HT1080 (cell line): Measurements from ENCODE around the gene PPOX. TPM values are rescaled to one million over a fixed set of nuclear protein-coding genes. Genes with fewer than 3 reads are reported as not detected.

Source experiments
- DNase-seq: peaks from one replicate; pipeline ENCODE4 v3.0.0-alpha.2; 2015; ENCODE audit warnings: low read depth
- total RNA-seq: library from RNA; depleted of rRNA; stranded (reverse); fragments of >200 nt; shearing (Covaris generic); gene quantifications from 2 replicates; pipeline ENCODE4 v1.2.3, GENCODE V29; 2014

PPOX gene
- total RNA-seq, 1 experiment from 2014 or later, result 9.0 TPM

DNA sequence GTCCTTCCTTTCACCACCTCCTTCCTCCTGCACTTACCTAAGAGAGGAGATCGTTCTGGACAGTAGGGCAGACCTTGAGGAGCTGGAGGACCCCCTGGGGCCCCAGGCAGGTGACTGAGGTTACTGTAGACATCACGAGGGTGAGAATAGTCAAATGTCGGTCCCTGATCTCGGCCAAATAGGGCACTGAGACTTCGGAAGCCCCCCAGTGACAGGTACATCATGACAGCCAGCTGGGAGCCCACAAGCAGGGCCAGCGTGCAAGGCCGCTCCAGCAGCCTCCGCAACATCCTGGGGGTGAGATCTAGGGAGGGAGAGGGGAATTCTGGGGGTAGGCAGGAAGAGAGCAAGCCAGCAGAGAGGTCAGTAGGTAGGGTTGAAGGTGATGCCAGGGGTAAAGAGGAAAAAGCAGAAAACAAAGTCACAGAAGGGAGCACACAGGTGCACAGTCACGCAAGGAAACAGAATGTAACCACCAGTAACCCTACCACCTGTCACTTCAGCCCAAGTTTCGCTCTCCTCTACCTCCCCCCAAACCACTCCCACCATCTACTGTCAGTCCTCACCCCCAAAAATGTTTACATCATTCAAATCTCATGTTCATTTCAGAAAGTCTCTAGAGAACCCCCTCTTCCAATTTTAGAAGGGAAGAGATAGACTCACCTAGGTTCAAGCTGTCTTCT is 9.7 kb downstream of the PPOX start:
- DNase-seq, result no peak

DNA sequence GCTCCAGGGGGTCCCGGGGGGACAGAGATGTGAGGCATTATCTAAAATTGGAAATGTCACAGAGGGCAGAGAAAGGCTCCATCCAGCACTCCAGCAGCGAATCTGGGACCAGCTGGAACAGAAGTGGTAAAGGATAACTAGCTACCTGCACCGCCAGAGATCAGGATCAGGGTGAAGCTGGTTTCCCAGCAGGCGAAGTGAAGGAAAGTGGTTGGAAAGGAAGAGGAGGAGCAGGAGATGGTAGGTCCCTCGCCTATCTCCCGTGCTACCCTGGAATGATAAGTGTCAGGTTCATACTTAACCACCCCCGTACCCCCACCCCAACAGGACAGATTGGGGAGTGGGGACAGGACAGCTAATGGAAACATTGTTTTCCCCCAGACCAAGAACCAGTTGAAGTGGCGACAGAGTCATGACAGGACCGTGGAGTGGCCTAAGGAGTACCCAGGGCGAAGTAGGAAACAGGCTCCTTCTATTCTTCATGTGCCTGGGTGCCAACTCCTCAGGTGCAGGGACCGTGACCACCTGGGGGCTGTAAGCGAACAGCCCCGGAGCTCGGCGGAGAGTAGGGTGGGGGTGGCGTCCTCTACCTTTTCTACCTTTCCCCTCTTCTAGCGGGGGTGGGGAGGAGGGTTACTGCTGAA is 10.4 kb downstream of the PPOX start:
- DNase-seq, result no peak

DNA sequence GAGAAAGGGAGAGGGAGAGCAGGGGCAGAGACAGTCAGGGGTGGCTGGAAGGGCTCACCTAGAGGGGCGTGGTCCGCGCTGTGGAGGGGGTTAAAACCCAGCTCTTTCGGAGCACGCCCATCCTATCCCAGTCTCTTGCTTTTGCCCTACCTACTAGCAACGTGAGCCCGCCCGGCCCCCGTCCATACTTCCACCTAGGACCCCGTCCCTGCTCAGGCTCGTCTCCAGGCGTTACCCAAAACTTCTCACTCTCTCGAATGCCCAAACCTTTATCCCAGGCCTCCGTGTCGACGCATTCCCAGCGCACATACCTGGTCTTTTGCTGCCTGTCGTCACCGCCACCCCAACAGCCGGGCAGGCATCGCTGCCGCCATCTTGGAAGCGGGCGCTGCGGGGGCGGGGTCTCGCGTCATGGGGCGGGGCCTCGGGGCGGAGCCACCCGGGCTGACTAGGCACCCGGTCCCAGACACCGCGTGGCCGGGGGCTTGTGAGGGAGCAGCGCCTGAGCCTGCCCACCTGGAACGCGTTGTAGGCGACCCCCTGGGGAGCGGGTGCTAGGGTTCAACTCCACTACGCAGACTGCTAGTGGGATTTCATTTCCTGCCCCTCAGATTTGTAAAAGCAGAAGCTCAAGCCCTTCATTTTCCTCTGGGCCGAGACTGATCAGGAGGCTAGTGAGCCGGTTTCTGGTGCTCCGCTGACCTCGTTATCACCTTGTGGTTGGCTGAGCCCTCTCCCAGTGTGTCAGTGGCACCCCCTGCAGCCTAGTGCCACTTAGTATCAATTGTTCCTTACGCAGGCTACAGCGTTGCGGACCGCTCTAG is 11.1 kb downstream of the PPOX start, which contains the start of gene B4GALT3:
Gene B4GALT3 (minus strand): TSS at position 396 of the 824 bp plus-strand sequence. CDS start 1,447 bp downstream, outside the sequence.
- DNase-seq, result peak; percentile 65

GRCh38 chr1:161177936-161178244 is 11.7 kb downstream of the PPOX start:
- DNase-seq, result no peak

- DNase-seq, result no peak
These were observed 13.5 kb downstream of the PPOX start for GRCh38 chr1:161179698-161180097.

GRCh38 chr1:161180639-161181038 is 14.4 kb downstream of the PPOX start:
- DNase-seq, result no peak

- peak; percentile 87 for DNase-seq
These were observed 16.0 kb downstream of the PPOX start for GRCh38 chr1:161182214-161182613.

GRCh38 chr1:161185282-161185682 is 19.1 kb downstream of the PPOX start:
- peak; percentile 58 for DNase-seq

- no peak for DNase-seq
These were observed 19.6 kb downstream of the PPOX start for GRCh38 chr1:161185732-161186311.

DNA sequence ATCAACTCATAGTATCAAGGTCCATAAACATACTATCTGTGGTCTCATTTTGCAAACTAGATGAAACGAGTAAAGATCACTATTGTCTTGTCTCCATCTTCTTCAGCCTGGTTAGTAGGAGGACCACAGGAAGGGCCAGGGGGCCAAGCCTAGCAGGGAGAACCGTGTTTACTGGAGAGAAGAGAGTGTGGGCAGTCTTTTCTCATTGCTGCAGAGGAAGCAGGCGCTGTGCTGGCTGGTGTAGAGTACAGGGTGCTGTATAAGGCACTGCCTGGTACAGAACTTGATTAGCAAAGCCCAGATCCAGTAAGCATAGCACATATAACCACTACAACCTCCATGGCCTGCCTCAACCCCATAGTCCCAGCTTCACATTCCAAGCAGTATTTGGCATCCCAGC is 21.1 kb downstream of the PPOX start:
- DNase-seq, result no peak

- no peak for DNase-seq
These were observed 22.2 kb downstream of the PPOX start for GRCh38 chr1:161188381-161188780.

DNA sequence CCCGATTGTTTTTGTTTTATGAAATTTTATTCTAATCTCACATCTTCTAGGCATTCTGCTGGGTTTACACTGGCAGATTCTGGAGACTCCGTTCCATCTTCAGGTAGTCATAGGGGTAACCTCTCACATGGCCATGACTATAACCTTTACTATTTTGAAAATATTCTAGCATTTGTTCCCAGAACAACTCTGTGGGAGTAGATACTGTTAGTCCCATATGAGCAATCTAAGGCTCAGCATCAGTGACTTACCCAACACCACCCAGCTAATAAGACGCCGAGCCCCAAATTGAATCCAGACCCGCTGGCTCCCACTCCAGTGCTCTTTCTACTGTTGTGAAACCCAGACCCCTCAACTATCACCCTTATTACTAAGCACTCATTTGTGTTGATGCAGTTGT is 22.8 kb downstream of the PPOX start:
- DNase-seq, result no peak

GRCh38 chr1:161190962-161191521 is 24.8 kb downstream of the PPOX start:
- no peak for DNase-seq

- no peak for DNase-seq
These were observed 25.7 kb downstream of the PPOX start for GRCh38 chr1:161191971-161192370.

DNA sequence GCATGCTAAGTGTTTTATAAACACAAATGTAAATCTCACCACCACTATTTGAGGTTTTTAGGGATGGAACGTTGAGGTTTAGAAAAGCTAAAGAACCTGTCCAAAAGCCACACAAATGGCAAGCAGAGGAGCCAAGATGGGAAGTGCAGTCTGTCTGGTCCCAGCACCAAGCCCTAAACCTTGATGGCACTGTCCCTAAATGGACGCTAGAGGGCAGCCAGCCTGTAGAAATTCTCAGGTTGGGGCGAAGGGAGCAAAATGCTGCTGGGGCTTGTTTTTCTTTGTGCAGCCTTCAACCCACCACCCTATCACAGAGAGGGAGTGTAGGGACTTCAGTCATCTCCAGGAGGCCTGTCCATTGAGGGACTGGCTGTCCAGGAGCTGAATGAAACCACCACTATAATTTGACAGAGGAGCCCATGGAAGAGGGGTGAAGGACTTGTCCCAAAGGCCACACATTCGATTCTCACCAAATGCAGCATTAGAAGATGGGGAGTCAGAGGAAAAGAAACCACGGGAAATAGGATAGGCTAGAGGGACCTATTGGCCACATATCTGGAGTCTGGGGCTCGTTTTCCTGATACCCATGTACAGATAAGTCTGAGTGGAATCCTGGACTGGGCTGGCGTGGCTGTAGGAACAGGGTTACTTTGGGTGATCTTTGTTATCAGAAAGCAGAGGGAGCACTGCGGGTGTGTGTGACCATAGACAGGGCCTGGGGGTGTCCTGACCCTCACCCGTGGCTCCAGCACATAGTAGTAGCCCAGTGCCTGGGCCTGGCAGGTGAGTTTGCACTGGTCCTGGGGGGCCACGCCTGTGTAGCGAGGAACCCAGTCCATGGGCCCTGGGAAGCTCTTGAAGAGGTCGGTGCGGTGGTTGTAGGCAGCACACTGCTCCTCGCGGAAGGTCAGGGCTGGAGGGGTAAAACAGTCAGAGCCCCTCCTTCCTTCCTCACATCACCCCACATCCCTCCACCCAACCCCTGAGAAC is 26.5 kb downstream of the PPOX start:
- DNase-seq, result peak; percentile 70

GRCh38 chr1:161193561-161194235 is 27.5 kb downstream of the PPOX start:
- no peak for DNase-seq

DNA sequence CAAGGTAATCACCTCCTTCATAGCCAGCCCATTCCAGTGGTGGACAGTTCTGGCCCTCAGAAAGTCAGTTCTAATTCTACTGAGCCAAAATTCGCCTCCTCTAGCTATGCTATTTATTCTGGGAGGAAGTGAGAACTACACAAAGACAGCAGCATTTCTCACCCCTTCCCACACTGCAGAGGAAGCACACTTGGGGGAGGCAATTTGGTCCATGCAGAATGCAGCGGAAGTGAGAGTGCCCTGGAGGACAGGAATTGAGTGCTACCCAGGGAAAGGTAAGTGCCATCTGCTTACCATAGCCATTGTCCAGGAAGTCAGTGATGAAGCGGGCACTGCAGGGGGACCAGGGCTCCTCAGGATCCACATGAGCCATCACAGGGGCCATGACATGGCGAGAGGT is 28.9 kb downstream of the PPOX start:
- no peak for DNase-seq

- no peak for DNase-seq
These were observed 29.9 kb downstream of the PPOX start for GRCh38 chr1:161196111-161196510.

- DNase-seq, result no peak
These were observed 30.6 kb downstream of the PPOX start for GRCh38 chr1:161196521-161197451.
